ENCODE results near the gene C4orf36.
"Not testable (repeated sequence)": the region's sequence is repeated elsewhere in the genome, so short reads cannot be mapped to it uniquely, and the experiment has no call there.

C4orf36 gene

DNA sequence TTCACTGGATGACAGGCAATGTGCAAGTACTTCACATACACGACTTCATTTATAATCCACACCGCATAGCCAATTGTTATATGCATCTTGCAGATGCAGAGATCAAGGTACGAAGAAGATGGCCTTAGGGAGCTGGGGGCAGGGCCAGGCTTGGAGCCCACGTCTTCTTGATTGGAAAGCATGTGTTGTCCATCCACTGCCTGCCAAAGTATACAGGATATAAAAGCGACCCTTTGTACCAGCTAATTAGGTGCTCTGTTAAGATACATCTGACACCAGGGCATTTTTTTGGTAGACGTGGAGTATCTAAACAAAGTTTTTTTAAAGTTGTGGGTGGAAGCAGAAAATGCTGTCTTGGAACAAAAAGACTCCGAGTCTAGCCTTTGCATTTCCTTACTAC lies 1.4 kb downstream of the C4orf36 start:
- TF ChIP-seq POLR2AphosphoS5 (IDR thresholded peaks at IDR 0.05; ENCODE audit: low read depth, low read length) (no peak), POLR2A (IDR thresholded peaks at IDR 0.05; ENCODE audit: low read depth, low read length) (no peak), TAF1 (IDR thresholded peaks at IDR 0.05; ENCODE audit: borderline replicate concordance, low read depth, low read length) (no peak)
- DNase-seq (ENCODE audit: insufficient read length) (no peak), FAIRE-seq (no peak)

GRCh38 chr4:86879641-86880040 lies 12.6 kb downstream of the C4orf36 start:
- FAIRE-seq (no peak), DNase-seq (ENCODE audit: insufficient read length) (no peak)
- TF ChIP-seq TAF1 (IDR thresholded peaks at IDR 0.05; ENCODE audit: borderline replicate concordance, low read depth, low read length) (no peak), POLR2A (IDR thresholded peaks at IDR 0.05; ENCODE audit: low read depth, low read length) (no peak), POLR2AphosphoS5 (IDR thresholded peaks at IDR 0.05; ENCODE audit: low read depth, low read length) (no peak)

DNA sequence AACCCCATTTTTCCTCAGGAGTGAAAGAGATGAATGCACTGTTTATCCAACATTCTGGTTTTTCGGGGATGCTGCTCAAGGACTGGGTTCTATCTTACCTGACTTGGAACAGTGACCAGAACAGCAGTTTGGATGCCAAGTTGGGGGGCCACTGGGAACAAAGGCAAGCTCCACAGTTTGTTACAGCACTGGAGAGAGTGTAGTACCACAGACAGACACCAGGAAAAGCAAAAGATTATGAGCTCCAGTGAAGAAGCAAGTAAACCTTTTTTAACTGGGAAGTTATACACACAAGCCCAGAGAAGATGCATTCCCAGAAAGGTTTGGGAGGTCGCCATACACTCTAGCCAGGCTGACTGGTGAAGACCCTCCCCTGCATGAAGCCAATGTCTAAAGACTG lies 13.6 kb downstream of the C4orf36 start:
- DNase-seq (ENCODE audit: insufficient read length) (no peak), FAIRE-seq (no peak)
- TF ChIP-seq POLR2A (IDR thresholded peaks at IDR 0.05; ENCODE audit: low read depth, low read length) (no peak), TAF1 (IDR thresholded peaks at IDR 0.05; ENCODE audit: borderline replicate concordance, low read depth, low read length) (no peak), POLR2AphosphoS5 (IDR thresholded peaks at IDR 0.05; ENCODE audit: low read depth, low read length) (no peak)

GRCh38 chr4:86876894-86877685 lies 15.1 kb downstream of the C4orf36 start:
- no peak for DNase-seq (ENCODE audit: insufficient read length)
- TF ChIP-seq POLR2A (IDR thresholded peaks at IDR 0.05; ENCODE audit: low read depth, low read length) (no peak), TAF1 (IDR thresholded peaks at IDR 0.05; ENCODE audit: borderline replicate concordance, low read depth, low read length) (no peak), POLR2AphosphoS5 (IDR thresholded peaks at IDR 0.05; ENCODE audit: low read depth, low read length) (no peak)
- FAIRE-seq: no peak

GRCh38 chr4:86875436-86875835 lies 16.8 kb downstream of the C4orf36 start:
- FAIRE-seq; DNase-seq (ENCODE audit: insufficient read length): not testable (repeated sequence)

- no peak for TF ChIP-seq TAF1 (IDR thresholded peaks at IDR 0.05; ENCODE audit: borderline replicate concordance, low read depth, low read length)
- no peak for TF ChIP-seq POLR2AphosphoS5 (IDR thresholded peaks at IDR 0.05; ENCODE audit: low read depth, low read length)
- no peak for TF ChIP-seq POLR2A (IDR thresholded peaks at IDR 0.05; ENCODE audit: low read depth, low read length)
- FAIRE-seq: no peak
These were observed 20.1 kb downstream of the C4orf36 start for GRCh38 chr4:86872135-86872534.

DNA sequence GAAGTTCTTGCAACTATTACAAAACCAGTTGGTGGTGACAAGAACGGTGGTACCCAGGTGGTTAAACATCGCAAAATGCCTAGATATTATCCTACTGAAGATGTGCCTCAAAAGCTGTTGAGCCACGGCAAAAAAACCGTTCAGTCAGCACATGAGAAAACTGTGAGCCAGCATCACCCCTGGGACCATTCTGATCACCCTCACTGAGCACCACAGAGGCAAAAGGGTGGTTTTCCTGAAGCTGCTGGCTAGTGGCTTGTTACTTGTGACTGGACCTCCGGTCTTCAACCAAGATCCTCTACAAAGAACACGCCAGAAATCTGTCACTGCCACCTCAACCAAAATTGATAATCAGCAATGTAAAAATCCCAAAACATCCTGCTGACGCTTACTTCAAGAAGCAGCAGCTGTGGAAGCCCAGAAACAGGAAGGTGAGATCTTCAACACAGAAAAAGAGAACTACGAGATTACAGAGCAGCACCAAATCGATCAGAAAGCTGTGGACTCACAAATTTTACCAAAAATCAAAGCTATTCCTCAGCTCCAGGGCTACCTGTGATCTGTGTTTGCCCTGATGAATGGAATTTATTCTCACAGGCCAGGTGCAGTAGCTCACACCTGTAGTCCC lies 21.7 kb downstream of the C4orf36 start:
- TF ChIP-seq TAF1 (IDR thresholded peaks at IDR 0.05; ENCODE audit: borderline replicate concordance, low read depth, low read length) (no peak), POLR2AphosphoS5 (IDR thresholded peaks at IDR 0.05; ENCODE audit: low read depth, low read length) (no peak), POLR2A (IDR thresholded peaks at IDR 0.05; ENCODE audit: low read depth, low read length) (no peak)
- no peak for FAIRE-seq
- DNase-seq (ENCODE audit: insufficient read length): no peak

More at GRCh38 chr4:86872135-86872534, 20.1 kb downstream of the C4orf36 start:
- no peak for DNase-seq (ENCODE audit: insufficient read length)

DNA sequence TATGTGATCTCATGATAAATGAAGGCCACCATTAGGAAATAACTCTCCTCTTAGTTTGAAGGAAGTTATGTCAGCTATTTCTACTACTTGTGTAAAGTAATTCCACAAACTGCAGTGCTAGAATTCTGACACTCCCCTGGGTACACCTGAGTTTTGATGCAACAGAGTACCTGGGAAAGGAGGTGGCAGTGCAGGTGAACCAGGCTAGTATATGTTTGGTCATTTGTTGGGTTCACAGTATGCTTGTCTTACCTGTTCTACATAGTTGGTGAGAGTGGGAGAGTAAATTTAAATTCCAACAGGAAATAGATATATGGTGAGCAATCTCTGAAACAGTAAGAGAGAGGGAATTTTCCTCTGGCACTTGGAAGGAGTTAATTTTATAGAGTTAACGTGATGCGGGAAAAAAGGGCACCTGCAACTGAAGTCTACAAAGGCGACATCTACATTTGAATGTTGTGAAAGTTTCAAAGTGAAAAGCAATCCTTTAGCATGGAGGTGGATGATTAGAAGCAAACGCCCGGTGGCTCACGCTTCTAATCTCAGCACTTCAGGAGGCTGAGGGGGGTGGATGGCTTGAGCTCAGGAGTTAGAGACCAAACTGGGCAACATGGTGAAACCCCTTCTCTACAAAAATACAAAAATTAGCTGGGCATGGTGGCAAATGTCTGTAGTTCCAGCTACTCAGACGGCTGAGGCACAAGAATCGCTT lies 34.7 kb downstream of the C4orf36 start:
- FAIRE-seq (no peak), DNase-seq (ENCODE audit: insufficient read length) (no peak)
- TF ChIP-seq POLR2A (IDR thresholded peaks at IDR 0.05; ENCODE audit: low read depth, low read length) (no peak), TAF1 (IDR thresholded peaks at IDR 0.05; ENCODE audit: borderline replicate concordance, low read depth, low read length) (no peak), POLR2AphosphoS5 (IDR thresholded peaks at IDR 0.05; ENCODE audit: low read depth, low read length) (no peak)

DNA sequence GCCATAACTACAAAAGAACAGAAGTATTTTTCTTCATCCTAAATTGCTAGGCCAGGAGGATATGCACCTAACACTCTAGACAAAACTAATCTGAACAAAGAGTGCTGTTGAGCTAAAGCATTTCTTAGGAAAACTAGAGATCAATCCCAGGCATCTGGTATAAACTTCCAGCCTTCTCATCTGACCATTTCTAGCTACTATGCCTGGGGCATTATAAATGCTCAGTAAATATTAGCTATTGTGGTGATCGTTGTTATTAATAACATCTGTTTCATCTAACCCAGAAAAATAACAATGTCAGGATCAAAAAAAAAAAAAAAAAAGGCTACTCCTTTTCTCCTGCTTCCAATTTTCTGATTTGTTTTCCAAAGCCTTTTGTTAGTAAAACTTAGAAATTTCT lies 35.3 kb downstream of the C4orf36 start:
- FAIRE-seq: no peak

GRCh38 chr4:86855572-86855971 lies 36.6 kb downstream of the C4orf36 start:
- TF ChIP-seq POLR2AphosphoS5 (IDR thresholded peaks at IDR 0.05; ENCODE audit: low read depth, low read length) (no peak), TAF1 (IDR thresholded peaks at IDR 0.05; ENCODE audit: borderline replicate concordance, low read depth, low read length) (no peak), POLR2A (IDR thresholded peaks at IDR 0.05; ENCODE audit: low read depth, low read length) (no peak)
- FAIRE-seq (no peak), DNase-seq (ENCODE audit: insufficient read length) (no peak)

More for the DNA sequence above, 35.3 kb downstream of the C4orf36 start:
- no peak for DNase-seq (ENCODE audit: insufficient read length)
- TF ChIP-seq POLR2AphosphoS5 (IDR thresholded peaks at IDR 0.05; ENCODE audit: low read depth, low read length) (no peak), POLR2A (IDR thresholded peaks at IDR 0.05; ENCODE audit: low read depth, low read length) (no peak), TAF1 (IDR thresholded peaks at IDR 0.05; ENCODE audit: borderline replicate concordance, low read depth, low read length) (no peak)

- TF ChIP-seq POLR2A (IDR thresholded peaks at IDR 0.05; ENCODE audit: low read depth, low read length): no peak
- no peak for TF ChIP-seq POLR2AphosphoS5 (IDR thresholded peaks at IDR 0.05; ENCODE audit: low read depth, low read length)
- no peak for TF ChIP-seq TAF1 (IDR thresholded peaks at IDR 0.05; ENCODE audit: borderline replicate concordance, low read depth, low read length)
- FAIRE-seq: no peak
- DNase-seq (ENCODE audit: insufficient read length): no peak
These were observed 39.0 kb downstream of the C4orf36 start for GRCh38 chr4:86853209-86853608.

All from GM12892 (cell line).